Neural cell (in vitro differentiated cells): ENCODE data around the gene XXYLT1. TPM values are rescaled to one million over a fixed set of nuclear protein-coding genes. Genes with fewer than 3 reads are reported as not detected.

Source experiments
- H2AFZ ChIP-seq: fragments of 200-600, 300-800 bp; sonication (generic), shearing (Covaris generic); 2 replicates; pipeline ENCODE4 v1.6.0; 2014; ENCODE audit warnings: low read depth, mild to moderate bottlenecking, antibody characterized with exemption, low read length, moderate library complexity
- H3F3A ChIP-seq: fragments of 200-600 bp; shearing (Covaris generic); 2 replicates; pipeline ENCODE4 v1.6.1; 2016; ENCODE audit warnings: mild to moderate bottlenecking, moderate library complexity, mixed read lengths, antibody characterized with exemption, low read length; ENCODE audit not compliant: insufficient read depth, poor library complexity, severe bottlenecking
- H3K27ac ChIP-seq: fragments of 200-600, 300-800 bp; sonication (generic), shearing (Covaris generic); 2 replicates; pipeline ENCODE4 v1.5.1; 2014; ENCODE audit warnings: mild to moderate bottlenecking, low read length, moderate library complexity
- H3K27me3 ChIP-seq: fragments of 300-800, 200-600 bp; sonication (generic), shearing (Covaris generic); 2 replicates; pipeline ENCODE4 v1.6.0; 2014; ENCODE audit warnings: mild to moderate bottlenecking, low read depth, low read length, moderate library complexity; ENCODE audit not compliant: insufficient read depth
- H3K36me3 ChIP-seq: fragments of 300-800, 200-600 bp; sonication (generic), shearing (Covaris generic); 2 replicates; pipeline ENCODE4 v1.5.1; 2014; ENCODE audit warnings: mild to moderate bottlenecking, antibody characterized with exemption, low read length, moderate library complexity; ENCODE audit not compliant: insufficient read depth
- H3K4me2 ChIP-seq: fragments of 300-800, 200-600 bp; sonication (generic), shearing (Covaris generic); 2 replicates; pipeline ENCODE4 v1.6.0; 2014; ENCODE audit warnings: mild to moderate bottlenecking, low read length
- H3K4me3 ChIP-seq: fragments of 300-800, 200-600 bp; sonication (generic), shearing (Covaris generic); 2 replicates; pipeline ENCODE4 v1.5.1; 2014; ENCODE audit warnings: mild to moderate bottlenecking, low read length, moderate library complexity
- H3K79me2 ChIP-seq: fragments of 200-600 bp; shearing (Covaris generic); replicated peaks from 2 replicates; pipeline ENCODE4 v1.6.0; 2014; ENCODE audit warnings: mild to moderate bottlenecking, low read length, moderate library complexity; ENCODE audit not compliant: insufficient read depth
- H3K9ac ChIP-seq: fragments of 300-800, 200-600 bp; sonication (generic), shearing (Covaris generic); 2 replicates; pipeline ENCODE4 v1.6.1; 2016; ENCODE audit warnings: mild to moderate bottlenecking, low read length, mixed read lengths
- H3K9me2 ChIP-seq: fragments of 200-600 bp; shearing (Covaris generic); 2 replicates; pipeline ENCODE4 v1.6.1; 2016; ENCODE audit warnings: mild to moderate bottlenecking, low read length, mixed read lengths; ENCODE audit not compliant: insufficient read depth
- H3K9me3 ChIP-seq: fragments of 200-600, 300-800 bp; sonication (generic), shearing (Covaris generic); 2 replicates; pipeline ENCODE4 v1.6.1; 2016; ENCODE audit warnings: mild to moderate bottlenecking, mixed run types, low read length, moderate library complexity, mixed read lengths
- H4K20me1 ChIP-seq: fragments of 200-600 bp; shearing (Covaris generic); 2 replicates; pipeline ENCODE4 v1.6.1; 2016; ENCODE audit warnings: mild to moderate bottlenecking, mixed run types; ENCODE audit not compliant: insufficient read depth
- EP300 ChIP-seq: fragments of 450-650 bp; conservative IDR thresholded peaks from 2 replicates; pipeline ENCODE4 v1.6.1; 2014; ENCODE audit warnings: antibody characterized with exemption, mild to moderate bottlenecking, moderate library complexity; ENCODE audit not compliant: poor library complexity, severe bottlenecking
- EZH2 ChIP-seq: fragments of 200-600, 300-800 bp; shearing (Covaris generic), sonication (generic); IDR thresholded peaks from 2 replicates; pipeline ENCODE4 v1.6.1; 2014; ENCODE audit warnings: antibody characterized with exemption, low read length, borderline replicate concordance, mild to moderate bottlenecking; ENCODE audit not compliant: insufficient read depth, poor library complexity, severe bottlenecking
- MXI1 ChIP-seq: fragments of 450-650 bp; conservative IDR thresholded peaks from 2 replicates; pipeline ENCODE4 v1.6.1; 2014; ENCODE audit warnings: antibody characterized with exemption, mild to moderate bottlenecking; ENCODE audit not compliant: poor library complexity, severe bottlenecking
- POLR2AphosphoS5 ChIP-seq: IDR thresholded peaks from 2 replicates; pipeline ENCODE4 v1.6.1; 2012
- RAD21 ChIP-seq: fragments of 450-650 bp; conservative IDR thresholded peaks from 2 replicates; pipeline ENCODE4 v1.6.1; 2014; ENCODE audit warnings: antibody characterized with exemption, mild to moderate bottlenecking, moderate library complexity
- SMC3 ChIP-seq: fragments of 450-650 bp; conservative IDR thresholded peaks from 2 replicates; pipeline ENCODE4 v1.6.1; 2014; ENCODE audit warnings: antibody characterized with exemption, mild to moderate bottlenecking, moderate library complexity; ENCODE audit not compliant: poor library complexity
- TAF1 ChIP-seq: IDR thresholded peaks from 2 replicates; pipeline ENCODE4 v1.6.1; 2012; ENCODE audit warnings: low read depth
- polyA plus RNA-seq: library from polyadenylated mRNA; depleted of rRNA; stranded (reverse); fragments of >200 nt; gene quantifications from 2 replicates; pipeline ENCODE4 v1.2.3, GENCODE V29; 2014
- TF ChIP-seq, protein P1 (sequence below): IDR thresholded peaks from 2 replicates; pipeline ENCODE4 v1.6.1; 2012; ENCODE audit warnings: borderline replicate concordance
- TF ChIP-seq, protein P2 (sequence below): fragments of 450-650 bp; IDR thresholded peaks from 2 replicates; pipeline ENCODE4 v1.5.1; 2014; ENCODE audit warnings: antibody characterized with exemption, mild to moderate bottlenecking, moderate library complexity; ENCODE audit not compliant: poor library complexity, severe bottlenecking

XXYLT1 gene
- polyA plus RNA-seq, 1 donor from 2014 or later, result 25.4 TPM

DNA sequence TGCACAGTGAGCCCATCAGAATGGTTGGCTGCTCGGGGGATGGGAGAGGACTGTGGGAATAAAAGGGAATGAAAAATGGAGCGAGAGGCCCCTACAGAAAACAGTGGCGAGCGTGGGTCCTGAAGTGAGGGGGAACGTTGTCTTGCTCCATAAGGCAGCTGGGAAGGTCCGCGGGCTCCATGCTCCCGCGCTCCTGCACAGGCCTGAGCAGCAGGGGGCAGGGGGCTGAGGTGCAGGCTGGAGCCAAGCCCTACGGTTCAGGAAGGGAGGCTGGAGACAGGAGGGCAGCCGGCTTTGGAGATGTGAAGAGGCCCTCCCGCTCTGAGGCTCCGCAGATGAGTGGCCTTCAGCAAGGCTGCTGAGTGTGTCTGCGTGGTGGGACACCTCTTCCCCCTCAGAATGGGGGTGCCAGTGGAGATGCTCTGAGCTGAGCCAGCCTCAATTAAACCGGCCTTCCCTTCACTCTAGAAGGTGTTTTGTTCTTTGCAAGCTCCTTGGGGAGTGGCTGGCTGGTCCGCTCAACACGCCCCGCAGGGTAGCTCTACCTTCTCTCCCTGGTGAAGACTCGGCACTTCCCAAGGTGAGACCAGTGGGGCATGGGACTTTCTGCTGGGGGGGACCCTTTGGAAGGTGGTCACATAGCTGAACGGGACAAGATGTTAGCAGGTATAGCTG, 208.0 kb downstream of the XXYLT1 start:
- H3K9me3 ChIP-seq, result no peaks in the 10 kb centered on the region
- H3K9me2 ChIP-seq, result no peaks in the 10 kb centered on the region
- H2AFZ ChIP-seq, result no peak overlapping the region
- no peak overlapping the region for H3K4me2 ChIP-seq
- no peaks in the 10 kb centered on the region for H3F3A ChIP-seq
- no peak overlapping the region for H3K27ac ChIP-seq
- TF ChIP-seq RAD21 (no peak), EP300 (no peak), MXI1 (no peak), POLR2AphosphoS5 (no peak), TAF1 (no peak), SMC3 (no peak), EZH2 (no peak)
- TF ChIP-seq, protein P1, sequence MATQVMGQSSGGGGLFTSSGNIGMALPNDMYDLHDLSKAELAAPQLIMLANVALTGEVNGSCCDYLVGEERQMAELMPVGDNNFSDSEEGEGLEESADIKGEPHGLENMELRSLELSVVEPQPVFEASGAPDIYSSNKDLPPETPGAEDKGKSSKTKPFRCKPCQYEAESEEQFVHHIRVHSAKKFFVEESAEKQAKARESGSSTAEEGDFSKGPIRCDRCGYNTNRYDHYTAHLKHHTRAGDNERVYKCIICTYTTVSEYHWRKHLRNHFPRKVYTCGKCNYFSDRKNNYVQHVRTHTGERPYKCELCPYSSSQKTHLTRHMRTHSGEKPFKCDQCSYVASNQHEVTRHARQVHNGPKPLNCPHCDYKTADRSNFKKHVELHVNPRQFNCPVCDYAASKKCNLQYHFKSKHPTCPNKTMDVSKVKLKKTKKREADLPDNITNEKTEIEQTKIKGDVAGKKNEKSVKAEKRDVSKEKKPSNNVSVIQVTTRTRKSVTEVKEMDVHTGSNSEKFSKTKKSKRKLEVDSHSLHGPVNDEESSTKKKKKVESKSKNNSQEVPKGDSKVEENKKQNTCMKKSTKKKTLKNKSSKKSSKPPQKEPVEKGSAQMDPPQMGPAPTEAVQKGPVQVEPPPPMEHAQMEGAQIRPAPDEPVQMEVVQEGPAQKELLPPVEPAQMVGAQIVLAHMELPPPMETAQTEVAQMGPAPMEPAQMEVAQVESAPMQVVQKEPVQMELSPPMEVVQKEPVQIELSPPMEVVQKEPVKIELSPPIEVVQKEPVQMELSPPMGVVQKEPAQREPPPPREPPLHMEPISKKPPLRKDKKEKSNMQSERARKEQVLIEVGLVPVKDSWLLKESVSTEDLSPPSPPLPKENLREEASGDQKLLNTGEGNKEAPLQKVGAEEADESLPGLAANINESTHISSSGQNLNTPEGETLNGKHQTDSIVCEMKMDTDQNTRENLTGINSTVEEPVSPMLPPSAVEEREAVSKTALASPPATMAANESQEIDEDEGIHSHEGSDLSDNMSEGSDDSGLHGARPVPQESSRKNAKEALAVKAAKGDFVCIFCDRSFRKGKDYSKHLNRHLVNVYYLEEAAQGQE, result no peak
- TF ChIP-seq, protein P2, sequence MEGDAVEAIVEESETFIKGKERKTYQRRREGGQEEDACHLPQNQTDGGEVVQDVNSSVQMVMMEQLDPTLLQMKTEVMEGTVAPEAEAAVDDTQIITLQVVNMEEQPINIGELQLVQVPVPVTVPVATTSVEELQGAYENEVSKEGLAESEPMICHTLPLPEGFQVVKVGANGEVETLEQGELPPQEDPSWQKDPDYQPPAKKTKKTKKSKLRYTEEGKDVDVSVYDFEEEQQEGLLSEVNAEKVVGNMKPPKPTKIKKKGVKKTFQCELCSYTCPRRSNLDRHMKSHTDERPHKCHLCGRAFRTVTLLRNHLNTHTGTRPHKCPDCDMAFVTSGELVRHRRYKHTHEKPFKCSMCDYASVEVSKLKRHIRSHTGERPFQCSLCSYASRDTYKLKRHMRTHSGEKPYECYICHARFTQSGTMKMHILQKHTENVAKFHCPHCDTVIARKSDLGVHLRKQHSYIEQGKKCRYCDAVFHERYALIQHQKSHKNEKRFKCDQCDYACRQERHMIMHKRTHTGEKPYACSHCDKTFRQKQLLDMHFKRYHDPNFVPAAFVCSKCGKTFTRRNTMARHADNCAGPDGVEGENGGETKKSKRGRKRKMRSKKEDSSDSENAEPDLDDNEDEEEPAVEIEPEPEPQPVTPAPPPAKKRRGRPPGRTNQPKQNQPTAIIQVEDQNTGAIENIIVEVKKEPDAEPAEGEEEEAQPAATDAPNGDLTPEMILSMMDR, result no peak
- H3K27me3 ChIP-seq, result no peaks in the 10 kb centered on the region
- no peak overlapping the region for H3K9ac ChIP-seq
- no peaks in the 10 kb centered on the region for H3K36me3 ChIP-seq
- H3K4me3 ChIP-seq, result no peak overlapping the region
- H4K20me1 ChIP-seq, result no peaks in the 10 kb centered on the region
- no peaks in the 10 kb centered on the region for H3K79me2 ChIP-seq

DNA sequence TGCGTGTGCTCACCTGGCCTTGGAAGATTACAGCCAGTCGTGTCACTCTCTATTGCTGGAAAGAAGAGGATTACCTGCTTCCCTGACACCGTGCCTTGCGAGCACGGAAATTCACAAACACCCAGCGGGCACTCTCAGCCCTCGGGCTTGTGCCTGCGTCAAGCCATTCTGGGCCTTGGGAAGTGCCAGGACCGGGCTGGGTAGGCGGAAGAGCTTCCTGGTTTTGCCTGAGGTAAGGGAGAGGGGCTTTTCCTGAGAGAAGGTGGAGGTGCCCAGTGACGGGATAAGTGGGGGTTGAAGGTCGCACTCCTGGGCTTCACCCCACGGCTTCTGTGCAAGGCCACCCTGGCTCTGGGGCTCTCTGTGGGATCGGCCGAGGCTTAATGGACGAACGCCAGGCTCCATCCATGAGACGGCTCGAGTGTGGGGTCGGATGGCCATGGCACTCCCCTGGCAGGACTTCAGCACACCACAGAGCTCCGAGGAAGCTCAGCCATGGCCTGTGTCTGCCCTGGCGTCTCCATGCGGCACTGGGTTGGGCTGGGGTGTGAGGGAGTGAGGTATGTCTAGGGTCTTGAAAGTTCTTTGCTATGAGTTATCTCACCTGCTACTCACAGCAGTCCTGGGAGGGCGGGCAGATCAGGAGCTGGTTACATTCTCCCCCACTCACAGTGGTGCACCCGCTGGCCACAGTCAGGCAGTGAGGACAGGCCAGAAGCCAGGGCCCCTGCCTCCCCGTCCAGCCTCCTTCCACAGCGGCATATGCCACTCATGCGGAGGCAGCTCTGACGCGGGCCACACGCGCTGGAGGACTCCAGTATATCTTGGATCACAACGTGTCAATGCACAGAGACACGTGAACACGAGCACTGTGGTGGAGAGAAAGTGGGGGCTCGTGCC, 209.0 kb downstream of the XXYLT1 start:
- Histone ChIP-seq H3K79me2 (no peaks in the 10 kb centered on the region), H3K4me3 (no peak overlapping the region), H4K20me1 (no peaks in the 10 kb centered on the region), H3K9me2 (no peaks in the 10 kb centered on the region), H3K9ac (no peak overlapping the region), H3F3A (no peaks in the 10 kb centered on the region), H3K27ac (no peak overlapping the region), H3K27me3 (no peaks in the 10 kb centered on the region), H3K36me3 (no peaks in the 10 kb centered on the region), H3K4me2 (no peak overlapping the region), H2AFZ (no peak overlapping the region), H3K9me3 (no peaks in the 10 kb centered on the region)
- TF ChIP-seq EP300, result no peak
- no peak for TF ChIP-seq MXI1
- TF ChIP-seq TAF1, result no peak
- TF ChIP-seq, protein P2, result no peak
- TF ChIP-seq EZH2, result no peak
- TF ChIP-seq, protein P1, result no peak
- no peak for TF ChIP-seq POLR2AphosphoS5
- TF ChIP-seq RAD21, result no peak
- no peak for TF ChIP-seq SMC3
